Measurements from ENCODE around the gene RBAK.
"Not testable (repeated sequence)": the region's sequence is repeated elsewhere in the genome, so short reads cannot be mapped to it uniquely, and the experiment has no call there.

DNA sequence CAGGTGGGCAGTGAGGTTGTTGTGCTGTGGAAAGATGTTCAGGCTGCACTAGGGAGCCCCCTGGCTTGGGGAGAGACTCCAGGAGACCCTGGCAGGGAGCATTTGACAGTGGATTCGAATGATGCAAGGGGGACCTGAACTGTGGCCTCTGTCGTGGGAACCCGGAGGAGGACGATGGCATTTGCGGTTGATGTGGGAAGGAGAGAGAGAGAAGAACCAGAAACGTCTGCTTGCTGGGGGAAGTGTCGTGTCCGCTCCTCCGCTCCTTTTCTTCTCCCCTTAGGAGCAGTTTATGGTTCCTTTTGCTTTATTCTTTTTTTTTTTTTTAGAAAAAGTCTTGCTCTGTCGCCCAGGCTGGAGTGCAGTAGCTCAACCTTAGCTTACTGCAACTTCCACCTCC lies 12.5 kb upstream of the RBAK start:
- TF ChIP-seq, protein P1, sequence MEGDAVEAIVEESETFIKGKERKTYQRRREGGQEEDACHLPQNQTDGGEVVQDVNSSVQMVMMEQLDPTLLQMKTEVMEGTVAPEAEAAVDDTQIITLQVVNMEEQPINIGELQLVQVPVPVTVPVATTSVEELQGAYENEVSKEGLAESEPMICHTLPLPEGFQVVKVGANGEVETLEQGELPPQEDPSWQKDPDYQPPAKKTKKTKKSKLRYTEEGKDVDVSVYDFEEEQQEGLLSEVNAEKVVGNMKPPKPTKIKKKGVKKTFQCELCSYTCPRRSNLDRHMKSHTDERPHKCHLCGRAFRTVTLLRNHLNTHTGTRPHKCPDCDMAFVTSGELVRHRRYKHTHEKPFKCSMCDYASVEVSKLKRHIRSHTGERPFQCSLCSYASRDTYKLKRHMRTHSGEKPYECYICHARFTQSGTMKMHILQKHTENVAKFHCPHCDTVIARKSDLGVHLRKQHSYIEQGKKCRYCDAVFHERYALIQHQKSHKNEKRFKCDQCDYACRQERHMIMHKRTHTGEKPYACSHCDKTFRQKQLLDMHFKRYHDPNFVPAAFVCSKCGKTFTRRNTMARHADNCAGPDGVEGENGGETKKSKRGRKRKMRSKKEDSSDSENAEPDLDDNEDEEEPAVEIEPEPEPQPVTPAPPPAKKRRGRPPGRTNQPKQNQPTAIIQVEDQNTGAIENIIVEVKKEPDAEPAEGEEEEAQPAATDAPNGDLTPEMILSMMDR (conservative IDR thresholded peaks at IDR 0.05 in 1 of 2, IDR thresholded peaks at IDR 0.05 in 1 of 2; ENCODE audit: extremely low read depth in 1 of 2, insufficient read depth in 1 of 2, low read depth in 1 of 2, low read length in 2 of 2): not testable (repeated sequence)
- TF ChIP-seq EZH2 (IDR thresholded peaks at IDR 0.05; ENCODE audit: borderline replicate concordance, low read length): not testable (repeated sequence)
